HG02885 (cell line): ENCODE measurements around the gene ADCY6.

Experiments
- ATAC-seq: cut with Tn5 transposase; IDR thresholded peaks from one replicate; pipeline ENCODE4 v1.9.1; 2021; ENCODE audit warnings: mild to moderate bottlenecking; ENCODE audit not compliant: unreplicated experiment, poor library complexity

ADCY6 gene

GRCh38 chr12:48816143-48816854 lies 27.4 kb upstream of the ADCY6 start:
- ATAC-seq, result no peak

- ATAC-seq, result peak; percentile 41
Measured at GRCh38 chr12:48815126-48816110, 26.5 kb upstream of the ADCY6 start.

DNA sequence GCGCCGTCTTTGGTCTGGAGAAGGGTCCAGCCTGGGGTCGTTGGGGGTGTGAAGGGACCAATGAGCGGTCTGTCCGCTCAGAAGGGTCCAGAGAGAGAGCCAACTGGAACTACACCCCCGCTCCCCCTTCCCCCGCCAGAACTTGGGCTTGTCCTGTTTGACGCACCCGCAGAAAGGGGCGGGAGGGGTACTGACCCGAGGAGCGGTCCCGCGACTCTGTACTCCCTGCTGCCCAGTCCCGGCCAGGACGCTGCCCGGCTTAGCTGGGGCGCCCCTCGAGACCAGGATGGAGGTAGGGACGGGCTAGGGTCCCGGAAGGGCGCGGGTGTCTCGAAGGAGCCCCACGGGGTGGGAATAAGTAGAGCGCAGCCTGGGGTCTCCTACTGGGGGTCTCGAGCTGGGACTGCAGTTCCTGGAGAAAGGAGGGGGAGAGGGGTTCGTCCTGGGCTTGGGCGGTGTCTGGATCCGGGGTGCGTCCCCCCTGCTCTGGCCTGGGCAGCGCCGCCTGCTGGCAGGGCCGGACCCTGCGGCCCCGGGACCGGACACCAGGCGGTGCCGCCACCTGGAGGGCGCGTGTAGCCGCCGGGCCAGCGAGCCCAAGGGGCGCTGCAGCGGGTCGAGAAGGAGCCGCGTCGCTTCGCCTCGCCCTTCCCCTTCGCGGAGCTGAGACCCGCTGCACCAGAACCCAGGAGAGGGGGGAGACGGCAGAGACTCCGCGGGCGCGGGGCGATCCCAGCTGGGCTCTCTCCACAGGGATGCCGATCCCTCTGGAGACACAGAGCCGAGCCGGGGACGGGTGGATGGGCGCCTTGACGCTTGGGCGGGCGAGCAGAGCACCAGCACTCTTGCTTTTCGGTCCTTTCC lies 25.6 kb upstream of the ADCY6 start:
- ATAC-seq, result peak; percentile 84

- ATAC-seq, result no peak
Measured at GRCh38 chr12:48813465-48814261, 24.8 kb upstream of the ADCY6 start.

- no peak for ATAC-seq
Measured at GRCh38 chr12:48812389-48812788, 23.5 kb upstream of the ADCY6 start.

DNA sequence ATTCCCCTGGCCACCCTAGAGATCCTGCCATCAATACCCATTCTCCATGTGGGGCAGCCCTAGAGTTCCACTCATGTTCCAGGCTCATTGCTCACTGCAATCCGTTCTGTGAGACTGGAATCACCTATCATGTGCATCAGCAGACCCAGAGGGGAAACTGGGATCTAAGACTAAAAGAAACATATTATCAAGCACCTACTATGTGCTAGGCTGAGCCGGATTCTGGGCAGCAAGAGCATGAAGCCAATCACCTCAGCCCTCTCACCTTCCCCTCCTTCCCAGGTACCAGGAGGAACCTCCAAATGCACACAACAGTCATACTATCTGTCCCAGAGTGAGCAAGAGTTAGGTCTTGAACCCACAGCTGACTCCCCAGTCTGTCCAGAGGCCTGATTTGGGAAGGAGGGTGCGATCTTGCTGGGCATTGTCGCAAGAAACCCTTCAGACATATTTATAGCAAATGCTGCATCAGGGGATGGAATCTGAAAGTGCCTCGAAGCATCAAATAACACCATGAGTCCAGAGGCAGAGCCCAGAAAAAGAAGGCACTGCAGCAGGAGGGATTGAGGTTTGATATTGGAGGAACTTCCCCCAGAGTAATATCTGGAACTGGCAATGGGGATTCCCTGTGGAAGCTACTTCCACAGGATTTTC lies 22.7 kb upstream of the ADCY6 start:
- no peak for ATAC-seq

GRCh38 chr12:48810903-48811431 lies 22.1 kb upstream of the ADCY6 start:
- ATAC-seq, result no peak

DNA sequence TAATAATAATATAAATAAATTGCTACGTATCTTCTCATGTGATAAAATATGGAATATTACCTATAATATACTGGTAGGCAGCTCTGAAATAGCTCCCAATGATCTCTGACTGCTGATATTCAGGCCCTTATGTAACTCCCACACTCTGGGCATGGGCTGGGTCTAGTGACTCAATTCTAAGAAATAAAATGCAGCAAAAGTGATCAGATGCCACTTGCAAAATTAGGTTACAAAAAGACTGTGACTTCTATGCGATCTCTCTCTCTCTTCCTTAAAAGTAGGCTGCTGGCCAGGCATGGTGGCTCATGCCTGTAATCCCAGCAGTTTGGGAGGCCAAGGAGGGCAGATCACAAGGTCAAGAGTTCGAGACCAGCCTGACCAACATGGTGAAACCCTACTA lies 19.1 kb upstream of the ADCY6 start:
- ATAC-seq, result no peak

DNA sequence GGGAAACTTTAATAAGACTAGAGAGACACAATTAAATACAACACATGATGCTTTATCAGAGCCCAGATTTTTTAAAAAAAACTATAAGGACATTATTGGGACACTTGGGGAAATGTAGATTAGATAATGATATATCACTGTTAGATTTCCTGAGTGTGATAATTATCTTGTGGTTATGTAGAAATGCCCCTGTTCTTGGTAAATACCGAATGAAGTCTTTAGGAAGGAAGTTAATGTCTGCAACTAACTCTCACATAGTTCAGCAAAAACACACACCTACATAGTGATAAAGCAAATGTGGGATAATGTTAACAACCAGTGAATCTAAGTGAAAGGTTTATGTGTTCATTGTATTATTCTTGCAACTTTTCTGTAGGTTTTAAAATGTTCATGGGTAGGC lies 14.8 kb upstream of the ADCY6 start:
- no peak for ATAC-seq

GRCh38 chr12:48800971-48801370 lies 12.1 kb upstream of the ADCY6 start:
- ATAC-seq, result no peak

DNA sequence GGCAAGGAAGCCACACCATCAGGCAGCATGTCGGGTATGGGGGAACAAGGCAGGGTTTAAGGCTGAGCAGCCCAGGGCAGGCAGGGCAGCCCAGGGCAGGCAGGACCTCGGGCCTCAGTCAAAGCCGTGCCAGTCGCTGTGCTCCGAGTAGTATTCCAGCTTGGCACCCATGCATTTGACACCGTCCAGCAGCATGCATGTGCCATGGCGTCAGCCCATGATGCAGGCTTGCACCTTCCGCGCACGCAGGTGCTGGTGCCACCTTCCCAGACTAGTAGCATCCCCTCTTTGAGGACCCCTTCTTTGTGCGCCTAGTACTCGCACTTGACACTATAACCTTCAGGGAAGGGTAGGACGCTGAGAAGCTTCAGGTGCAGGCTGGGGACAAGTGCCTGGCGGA lies 11.6 kb upstream of the ADCY6 start:
- ATAC-seq, result no peak

- ATAC-seq, result no peak
Measured at GRCh38 chr12:48796976-48797375, 8.1 kb upstream of the ADCY6 start.

- ATAC-seq, result no peak
Measured at GRCh38 chr12:48795550-48796455, 6.9 kb upstream of the ADCY6 start.

GRCh38 chr12:48794870-48795269 lies 6.0 kb upstream of the ADCY6 start:
- no peak for ATAC-seq

GRCh38 chr12:48793696-48794095 lies 4.8 kb upstream of the ADCY6 start:
- no peak for ATAC-seq

GRCh38 chr12:48789858-48790326 lies 1.0 kb upstream of the ADCY6 start:
- no peak for ATAC-seq

- ATAC-seq, result no peak
Measured at GRCh38 chr12:48788524-48788853, 400 bp downstream of the ADCY6 start.
